GM18526 (cell line): ENCODE measurements around the gene SSBP2.

Source experiments
- POLR2A ChIP-seq: IDR thresholded peaks from 3 replicates; pipeline ENCODE4 v1.6.1; 2011; ENCODE audit not compliant: insufficient read length; ENCODE audit errors: extremely low read depth

The SSBP2 gene

GRCh38 chr5:81657386-81657785 lies 93.5 kb downstream of the SSBP2 start:
- TF ChIP-seq POLR2A = no peak

GRCh38 chr5:81656783-81657182 lies 94.1 kb downstream of the SSBP2 start:
- no peak for TF ChIP-seq POLR2A

- no peak for TF ChIP-seq POLR2A
Observed at GRCh38 chr5:81650987-81651386, 99.9 kb downstream of the SSBP2 start.

GRCh38 chr5:81646469-81646995 lies 104.4 kb downstream of the SSBP2 start:
- no peak for TF ChIP-seq POLR2A

GRCh38 chr5:81642210-81642609 lies 108.7 kb downstream of the SSBP2 start:
- no peak for TF ChIP-seq POLR2A

- no peak for TF ChIP-seq POLR2A
Observed at GRCh38 chr5:81639556-81639955, 111.3 kb downstream of the SSBP2 start.

- no peak for TF ChIP-seq POLR2A
Observed at GRCh38 chr5:81638471-81638870, 112.4 kb downstream of the SSBP2 start.

GRCh38 chr5:81633891-81634290 lies 117.0 kb downstream of the SSBP2 start:
- TF ChIP-seq POLR2A = no peak

- no peak for TF ChIP-seq POLR2A
Observed at GRCh38 chr5:81633471-81633870, 117.4 kb downstream of the SSBP2 start.

GRCh38 chr5:81632679-81633078 lies 118.2 kb downstream of the SSBP2 start:
- no peak for TF ChIP-seq POLR2A

GRCh38 chr5:81631621-81632020 lies 119.3 kb downstream of the SSBP2 start:
- no peak for TF ChIP-seq POLR2A

GRCh38 chr5:81631124-81631523 lies 119.8 kb downstream of the SSBP2 start:
- no peak for TF ChIP-seq POLR2A

- TF ChIP-seq POLR2A = no peak
Observed at GRCh38 chr5:81630684-81631083, 120.2 kb downstream of the SSBP2 start.

GRCh38 chr5:81629986-81630385 lies 120.9 kb downstream of the SSBP2 start:
- no peak for TF ChIP-seq POLR2A

- TF ChIP-seq POLR2A = no peak
Observed at GRCh38 chr5:81626524-81626923, 124.4 kb downstream of the SSBP2 start.

GRCh38 chr5:81609810-81610375 lies 141.0 kb downstream of the SSBP2 start:
- no peak for TF ChIP-seq POLR2A

- TF ChIP-seq POLR2A = no peak
Observed at GRCh38 chr5:81608976-81609375, 141.9 kb downstream of the SSBP2 start.

- TF ChIP-seq POLR2A = no peak
Observed at GRCh38 chr5:81607693-81608092, 143.2 kb downstream of the SSBP2 start.

GRCh38 chr5:81606150-81606549 lies 144.7 kb downstream of the SSBP2 start:
- TF ChIP-seq POLR2A = no peak
